H9 (cell line): Measurements from ENCODE around the gene TMEM154. TPM values are rescaled to one million over a fixed set of nuclear protein-coding genes. Genes with fewer than 3 reads are reported as not detected.

Experiments used
- DNase-seq: peaks from one replicate; pipeline ENCODE4 v3.0.0-alpha.2; 2017
- H2AFZ ChIP-seq: one replicate; pipeline ENCODE4 v1.6.1; 2013; ENCODE audit warnings: mild to moderate bottlenecking, low read length, control low read depth, moderate library complexity
- H2AK5ac ChIP-seq: 2 replicates; pipeline ENCODE4 v1.6.1; 2013; ENCODE audit warnings: low read length, control low read depth, mixed read lengths; ENCODE audit not compliant: insufficient read length
- H2BK120ac ChIP-seq: one replicate; pipeline ENCODE4 v1.6.1; 2013; ENCODE audit warnings: low read depth, mild to moderate bottlenecking, low read length, control low read depth, inconsistent platforms; ENCODE audit not compliant: poor library complexity, severe bottlenecking
- H2BK12ac ChIP-seq: 2 replicates; pipeline ENCODE4 v1.6.1; 2013; ENCODE audit warnings: low read length, control low read depth, mixed read lengths, low read depth; ENCODE audit not compliant: insufficient read length
- H2BK15ac ChIP-seq: 2 replicates; pipeline ENCODE4 v1.6.1; 2013; ENCODE audit warnings: low read depth, low read length, control low read depth
- H2BK20ac ChIP-seq: one replicate; pipeline ENCODE4 v1.6.1; 2013; ENCODE audit warnings: low read depth, mild to moderate bottlenecking, low read length, control low read depth, inconsistent platforms; ENCODE audit not compliant: poor library complexity, severe bottlenecking
- H2BK5ac ChIP-seq: 2 replicates; pipeline ENCODE4 v1.6.1; 2013; ENCODE audit warnings: low read length, control low read depth, mixed read lengths; ENCODE audit not compliant: insufficient read length
- H3K14ac ChIP-seq: 2 replicates; pipeline ENCODE4 v1.6.1; 2013; ENCODE audit warnings: low read length, control low read depth; ENCODE audit not compliant: insufficient read depth
- H3K18ac ChIP-seq: 2 replicates; pipeline ENCODE4 v1.6.1; 2013; ENCODE audit warnings: low read depth, mild to moderate bottlenecking, mixed read lengths, low read length, control low read depth; ENCODE audit not compliant: insufficient read length
- H3K23ac ChIP-seq: 2 replicates; pipeline ENCODE4 v1.6.1; 2013; ENCODE audit warnings: low read length, control low read depth, mixed read lengths, low read depth; ENCODE audit not compliant: insufficient read length
- H3K23me2 ChIP-seq: 2 replicates; pipeline ENCODE4 v1.6.1; 2013; ENCODE audit warnings: low read depth, mild to moderate bottlenecking, mixed read lengths, low read length, control low read depth; ENCODE audit not compliant: insufficient read length, poor library complexity, severe bottlenecking
- H3K27ac ChIP-seq: 2 replicates; pipeline ENCODE4 v1.5.1; 2013; ENCODE audit warnings: low read length, control low read depth, mixed read lengths, low read depth; ENCODE audit not compliant: insufficient read length
- H3K27me3 ChIP-seq: 2 replicates; pipeline ENCODE4 v1.6.1; 2013; ENCODE audit warnings: low read length, control low read depth, inconsistent platforms; ENCODE audit not compliant: insufficient read depth
- H3K4ac ChIP-seq: 2 replicates; pipeline ENCODE4 v1.6.1; 2013; ENCODE audit warnings: low read depth, mild to moderate bottlenecking, control low read depth, inconsistent platforms, low read length, moderate library complexity
- H3K4me1 ChIP-seq: 2 replicates; pipeline ENCODE4 v1.6.1; 2013; ENCODE audit warnings: low read length, control low read depth, inconsistent platforms; ENCODE audit not compliant: insufficient read depth
- H3K4me2 ChIP-seq: 2 replicates; pipeline ENCODE4 v1.6.1; 2013; ENCODE audit warnings: low read length, control low read depth, mixed read lengths; ENCODE audit not compliant: insufficient read length, insufficient read depth
- H3K56ac ChIP-seq: 2 replicates; pipeline ENCODE4 v1.6.1; 2013; ENCODE audit warnings: low read depth, mild to moderate bottlenecking, mixed read lengths, low read length, control low read depth; ENCODE audit not compliant: insufficient read length
- H3K79me1 ChIP-seq: 2 replicates; pipeline ENCODE4 v1.6.1; 2013; ENCODE audit warnings: low read depth, mild to moderate bottlenecking, moderate library complexity, low read length, control low read depth, inconsistent platforms; ENCODE audit not compliant: insufficient read depth, poor library complexity, severe bottlenecking
- H3K79me2 ChIP-seq: 2 replicates; pipeline ENCODE4 v1.6.1; 2013; ENCODE audit warnings: low read length, control low read depth, inconsistent platforms; ENCODE audit not compliant: insufficient read depth
- H3K9ac ChIP-seq: 2 replicates; pipeline ENCODE4 v1.6.1; 2013; ENCODE audit warnings: low read length, control low read depth, mixed read lengths; ENCODE audit not compliant: insufficient read length; ENCODE audit errors: extremely low read depth
- H3K9me3 ChIP-seq: one replicate; pipeline ENCODE4 v1.6.1; 2013; ENCODE audit warnings: low read depth, low read length, inconsistent platforms; ENCODE audit not compliant: control insufficient read depth
- H3T11ph ChIP-seq: one replicate; pipeline ENCODE4 v1.6.1; 2013; ENCODE audit warnings: mild to moderate bottlenecking, low read length, control low read depth, inconsistent platforms
- H4K20me1 ChIP-seq: one replicate; pipeline ENCODE4 v1.6.1; 2013; ENCODE audit not compliant: control insufficient read depth, insufficient read length, insufficient read depth
- H4K5ac ChIP-seq: 2 replicates; pipeline ENCODE4 v1.6.1; 2013; ENCODE audit warnings: low read depth, mild to moderate bottlenecking, mixed read lengths, low read length, control low read depth; ENCODE audit not compliant: insufficient read length
- H4K8ac ChIP-seq: replicated peaks from 2 replicates; pipeline ENCODE4 v1.6.1; 2013; ENCODE audit warnings: low read length, control low read depth, mixed read lengths, low read depth; ENCODE audit not compliant: insufficient read length
- H4K91ac ChIP-seq: 2 replicates; pipeline ENCODE4 v1.6.1; 2013; ENCODE audit warnings: low read depth, mild to moderate bottlenecking, moderate library complexity, mixed read lengths, low read length, control low read depth; ENCODE audit not compliant: insufficient read length
- H3K27ac Mint-ChIP-seq, 3 experiments: 2 replicates in 2 of 3; 3 replicates in 1 of 3; pipeline ENCODE4 v1.8.0; 2020 to 2021; ENCODE audit warnings: mixed read lengths in 3 of 3, mild to moderate bottlenecking in 1 of 3, moderate library complexity in 1 of 3
- H3K27me3 Mint-ChIP-seq: 2 replicates; pipeline ENCODE4 v1.8.0; 2021; ENCODE audit warnings: low read depth, mild to moderate bottlenecking, moderate library complexity, mixed read lengths
- H3K36me3 Mint-ChIP-seq, 3 experiments: 2 replicates in 2 of 3; 3 replicates in 1 of 3; pipeline ENCODE4 v1.8.0; 2020 to 2021; ENCODE audit warnings: low read depth in 3 of 3, mixed read lengths in 3 of 3; ENCODE audit not compliant: insufficient read depth in 1 of 3
- H3K4me1 Mint-ChIP-seq, 2 experiments: 2 replicates each; pipeline ENCODE4 v1.8.0; 2020; ENCODE audit warnings: mixed read lengths in 2 of 2
- H3K4me3 Mint-ChIP-seq, 2 experiments: 2 replicates in 1 of 2; 3 replicates in 1 of 2; pipeline ENCODE4 v1.8.0; 2020 to 2021; ENCODE audit warnings: mild to moderate bottlenecking in 2 of 2, mixed read lengths in 2 of 2, moderate library complexity in 1 of 2
- H3K9me3 Mint-ChIP-seq, 2 experiments: 2 replicates in 1 of 2; 3 replicates in 1 of 2; pipeline ENCODE4 v1.8.0; 2020; ENCODE audit warnings: mild to moderate bottlenecking in 2 of 2, mixed read lengths in 2 of 2, moderate library complexity in 1 of 2
- CTCF ChIP-seq: fragments of 200-600 bp; sonication (generic); conservative IDR thresholded peaks from 3 replicates; pipeline ENCODE4 v1.8.0; 2021; ENCODE audit warnings: antibody characterized with exemption, mild to moderate bottlenecking
- WGBS: extraction: QIAGEN DNeasy Blood & Tissue Kit; methylation state at CpG from one replicate; pipeline ENCODE4 v1.1.7; 2013; ENCODE audit warnings: missing lambda C conversion rate, low lambda C conversion rate, mixed read lengths; ENCODE audit not compliant: insufficient read length; ENCODE audit errors: extremely low coverage; 5-methylcytosine and 5-hydroxymethylcytosine counted together
- total RNA-seq: library from RNA; stranded (reverse); gene quantifications from 2 replicates; pipeline ENCODE4 v1.2.1, GENCODE V29; 2021

The TMEM154 gene
- total RNA-seq, 1 experiment from 2014 or later = 1.7 TPM

GRCh38 chr4:152719291-152719690, 39.5 kb upstream of the TMEM154 start:
- Mint-ChIP-seq H3K9me3 (peaks cover 10 to 11% of the 10 kb centered on the region in 2 experiments), H3K27ac (no peak overlapping the region; a peak in 2 of 7 replicates), H3K27me3 (no peaks in the 10 kb centered on the region), H3K36me3 (peaks cover 3 to 14% (median 5%) of the 10 kb centered on the region in 3 experiments; a peak in 6 of 7 replicates), H3K4me1 (peaks cover 30 to 33% of the 10 kb centered on the region in 2 experiments), H3K4me3 (no peak overlapping the region)
- Histone ChIP-seq H4K20me1 (no peaks in the 10 kb centered on the region), H2BK5ac (no peak overlapping the region), H4K8ac (no peak overlapping the region), H3K4ac (no peak overlapping the region), H2BK12ac (no peak overlapping the region), H2BK120ac (no peak overlapping the region), H3K79me1 (no peaks in the 10 kb centered on the region), H2BK15ac (no peak overlapping the region), H3K79me2 (no peaks in the 10 kb centered on the region), H2AK5ac (no peak overlapping the region), H3K9ac (no peak overlapping the region), H3K23me2 (no peaks in the 10 kb centered on the region), H3K4me2 (no peak overlapping the region), H3K9me3 (no peaks in the 10 kb centered on the region), H3K4me1 (no peaks in the 10 kb centered on the region; the same call in 1 of the 2 replicates), H4K5ac (no peak overlapping the region), H4K91ac (no peak overlapping the region), H3K27me3 (no peaks in the 10 kb centered on the region), H3K18ac (no peak overlapping the region), H3K56ac (no peak overlapping the region), H2AFZ (no peak overlapping the region), H3K27ac (no peak overlapping the region), H3T11ph (no peak overlapping the region), H3K14ac (no peak overlapping the region), H2BK20ac (no peak overlapping the region), H3K23ac (no peak overlapping the region)
- DNase-seq = no peak
- WGBS = no CpG with 5 or more reads among the region's 1 CpG
- no peak for TF ChIP-seq CTCF
